ENCODE data around the gene CASQ1. TPM values are rescaled to one million over a fixed set of nuclear protein-coding genes. Genes with fewer than 3 reads are reported as not detected.

CASQ1 gene
- total and polyA plus RNA-seq, 9 of the 15 experiments (the other 6 are each of a cell fraction or from before 2014, with no cell fraction given): not detected

- no peak for TF ChIP-seq MBD1 (CRISPR knock-in tag; IDR thresholded peaks at IDR 0.05)
- TF ChIP-seq TFAP4 (CRISPR knock-in tag; IDR thresholded peaks at IDR 0.05; ENCODE audit: borderline replicate concordance): no peak
- TF ChIP-seq MEF2A (IDR thresholded peaks at IDR 0.05; ENCODE audit: control insufficient read depth, low read depth, low read length): no peak
- TF ChIP-seq MYBL2 (IDR thresholded peaks at IDR 0.05; ENCODE audit: low read depth): no peak
- no peak for TF ChIP-seq MYBL2 (CRISPR knock-in tag; IDR thresholded peaks at IDR 0.05; ENCODE audit: borderline replicate concordance)
- TF ChIP-seq SMARCB1 (IDR thresholded peaks at IDR 0.05; ENCODE audit: insufficient read length, low read depth): no peak
- TF ChIP-seq MAX (CRISPR knock-in tag; IDR thresholded peaks at IDR 0.05): peak; percentile 45
- 0 out of 2 replicates have a peak, but pooled peaks have one; percentile 27 for TF ChIP-seq BCOR (IDR thresholded peaks at IDR 0.05)
- no peak for TF ChIP-seq ZNF76 (CRISPR knock-in tag; IDR thresholded peaks at IDR 0.05; ENCODE audit: borderline replicate concordance)
- TF ChIP-seq NR2F6 (CRISPR knock-in tag; IDR thresholded peaks at IDR 0.05): no peak
- TF ChIP-seq RBFOX2 (IDR thresholded peaks at IDR 0.05; ENCODE audit: low read depth, low read length): peak; percentile 77
- no peak for TF ChIP-seq JUN (IDR thresholded peaks at IDR 0.05; ENCODE audit: borderline replicate concordance, low read depth, low read length)
- TF ChIP-seq JUN (CRISPR knock-in tag; IDR thresholded peaks at IDR 0.05; ENCODE audit: borderline replicate concordance): no peak
- TF ChIP-seq DEAF1 (CRISPR knock-in tag; IDR thresholded peaks at IDR 0.05): no peak
- peak; percentile 58; the same call in 1 of the 2 replicates for TF ChIP-seq CBFB (CRISPR knock-in tag; IDR thresholded peaks at IDR 0.05)
- TF ChIP-seq ARHGAP35 (IDR thresholded peaks at IDR 0.05; ENCODE audit: partially characterized antibody): no peak
- TF ChIP-seq COPS2 (conservative IDR thresholded peaks at IDR 0.05): no peak
- no peak for TF ChIP-seq SRSF9 (IDR thresholded peaks at IDR 0.05; ENCODE audit: borderline replicate concordance, low read depth, low read length)
- TF ChIP-seq PML (IDR thresholded peaks at IDR 0.05; ENCODE audit: low read length): no peak
These were observed 15.1 kb downstream of the CASQ1 start, which contains the start of gene PEA15 (continued) for GRCh38 chr1:160205242-160206035.

Measured in K562 (cell line).